H9 (cell line): ENCODE results near the gene C19orf33. TPM values are rescaled to one million over a fixed set of nuclear protein-coding genes. Genes with fewer than 3 reads are reported as not detected.

ENCODE experiments used
- DNase-seq: peaks from one replicate; pipeline ENCODE4 v3.0.0-alpha.2; 2017
- H2AFZ ChIP-seq: one replicate; pipeline ENCODE4 v1.6.1; 2013; ENCODE audit warnings: mild to moderate bottlenecking, low read length, control low read depth, moderate library complexity
- H2AK5ac ChIP-seq: 2 replicates; pipeline ENCODE4 v1.6.1; 2013; ENCODE audit warnings: low read length, control low read depth, mixed read lengths; ENCODE audit not compliant: insufficient read length
- H2BK120ac ChIP-seq: one replicate; pipeline ENCODE4 v1.6.1; 2013; ENCODE audit warnings: low read depth, mild to moderate bottlenecking, low read length, control low read depth, inconsistent platforms; ENCODE audit not compliant: poor library complexity, severe bottlenecking
- H2BK12ac ChIP-seq: 2 replicates; pipeline ENCODE4 v1.6.1; 2013; ENCODE audit warnings: low read length, control low read depth, mixed read lengths, low read depth; ENCODE audit not compliant: insufficient read length
- H2BK15ac ChIP-seq: 2 replicates; pipeline ENCODE4 v1.6.1; 2013; ENCODE audit warnings: low read depth, low read length, control low read depth
- H2BK20ac ChIP-seq: one replicate; pipeline ENCODE4 v1.6.1; 2013; ENCODE audit warnings: low read depth, mild to moderate bottlenecking, low read length, control low read depth, inconsistent platforms; ENCODE audit not compliant: poor library complexity, severe bottlenecking
- H2BK5ac ChIP-seq: 2 replicates; pipeline ENCODE4 v1.6.1; 2013; ENCODE audit warnings: low read length, control low read depth, mixed read lengths; ENCODE audit not compliant: insufficient read length
- H3K14ac ChIP-seq: 2 replicates; pipeline ENCODE4 v1.6.1; 2013; ENCODE audit warnings: low read length, control low read depth; ENCODE audit not compliant: insufficient read depth
- H3K18ac ChIP-seq: 2 replicates; pipeline ENCODE4 v1.6.1; 2013; ENCODE audit warnings: low read depth, mild to moderate bottlenecking, mixed read lengths, low read length, control low read depth; ENCODE audit not compliant: insufficient read length
- H3K23ac ChIP-seq: 2 replicates; pipeline ENCODE4 v1.6.1; 2013; ENCODE audit warnings: low read length, control low read depth, mixed read lengths, low read depth; ENCODE audit not compliant: insufficient read length
- H3K23me2 ChIP-seq: 2 replicates; pipeline ENCODE4 v1.6.1; 2013; ENCODE audit warnings: low read depth, mild to moderate bottlenecking, mixed read lengths, low read length, control low read depth; ENCODE audit not compliant: insufficient read length, poor library complexity, severe bottlenecking
- H3K27ac ChIP-seq: 2 replicates; pipeline ENCODE4 v1.5.1; 2013; ENCODE audit warnings: low read length, control low read depth, mixed read lengths, low read depth; ENCODE audit not compliant: insufficient read length
- H3K27me3 ChIP-seq: 2 replicates; pipeline ENCODE4 v1.6.1; 2013; ENCODE audit warnings: low read length, control low read depth, inconsistent platforms; ENCODE audit not compliant: insufficient read depth
- H3K4ac ChIP-seq: 2 replicates; pipeline ENCODE4 v1.6.1; 2013; ENCODE audit warnings: low read depth, mild to moderate bottlenecking, control low read depth, inconsistent platforms, low read length, moderate library complexity
- H3K4me1 ChIP-seq: 2 replicates; pipeline ENCODE4 v1.6.1; 2013; ENCODE audit warnings: low read length, control low read depth, inconsistent platforms; ENCODE audit not compliant: insufficient read depth
- H3K4me2 ChIP-seq: 2 replicates; pipeline ENCODE4 v1.6.1; 2013; ENCODE audit warnings: low read length, control low read depth, mixed read lengths; ENCODE audit not compliant: insufficient read length, insufficient read depth
- H3K56ac ChIP-seq: 2 replicates; pipeline ENCODE4 v1.6.1; 2013; ENCODE audit warnings: low read depth, mild to moderate bottlenecking, mixed read lengths, low read length, control low read depth; ENCODE audit not compliant: insufficient read length
- H3K79me1 ChIP-seq: 2 replicates; pipeline ENCODE4 v1.6.1; 2013; ENCODE audit warnings: low read depth, mild to moderate bottlenecking, moderate library complexity, low read length, control low read depth, inconsistent platforms; ENCODE audit not compliant: insufficient read depth, poor library complexity, severe bottlenecking
- H3K79me2 ChIP-seq: 2 replicates; pipeline ENCODE4 v1.6.1; 2013; ENCODE audit warnings: low read length, control low read depth, inconsistent platforms; ENCODE audit not compliant: insufficient read depth
- H3K9ac ChIP-seq: 2 replicates; pipeline ENCODE4 v1.6.1; 2013; ENCODE audit warnings: low read length, control low read depth, mixed read lengths; ENCODE audit not compliant: insufficient read length; ENCODE audit errors: extremely low read depth
- H3K9me3 ChIP-seq: one replicate; pipeline ENCODE4 v1.6.1; 2013; ENCODE audit warnings: low read depth, low read length, inconsistent platforms; ENCODE audit not compliant: control insufficient read depth
- H3T11ph ChIP-seq: one replicate; pipeline ENCODE4 v1.6.1; 2013; ENCODE audit warnings: mild to moderate bottlenecking, low read length, control low read depth, inconsistent platforms
- H4K20me1 ChIP-seq: one replicate; pipeline ENCODE4 v1.6.1; 2013; ENCODE audit not compliant: control insufficient read depth, insufficient read length, insufficient read depth
- H4K5ac ChIP-seq: 2 replicates; pipeline ENCODE4 v1.6.1; 2013; ENCODE audit warnings: low read depth, mild to moderate bottlenecking, mixed read lengths, low read length, control low read depth; ENCODE audit not compliant: insufficient read length
- H4K8ac ChIP-seq: replicated peaks from 2 replicates; pipeline ENCODE4 v1.6.1; 2013; ENCODE audit warnings: low read length, control low read depth, mixed read lengths, low read depth; ENCODE audit not compliant: insufficient read length
- H4K91ac ChIP-seq: 2 replicates; pipeline ENCODE4 v1.6.1; 2013; ENCODE audit warnings: low read depth, mild to moderate bottlenecking, moderate library complexity, mixed read lengths, low read length, control low read depth; ENCODE audit not compliant: insufficient read length
- H3K27ac Mint-ChIP-seq, 3 experiments: 2 replicates in 2 of 3; 3 replicates in 1 of 3; pipeline ENCODE4 v1.8.0; 2020 to 2021; ENCODE audit warnings: mixed read lengths in 3 of 3, mild to moderate bottlenecking in 1 of 3, moderate library complexity in 1 of 3
- H3K27me3 Mint-ChIP-seq: 2 replicates; pipeline ENCODE4 v1.8.0; 2021; ENCODE audit warnings: low read depth, mild to moderate bottlenecking, moderate library complexity, mixed read lengths
- H3K36me3 Mint-ChIP-seq, 3 experiments: 2 replicates in 2 of 3; 3 replicates in 1 of 3; pipeline ENCODE4 v1.8.0; 2020 to 2021; ENCODE audit warnings: low read depth in 3 of 3, mixed read lengths in 3 of 3; ENCODE audit not compliant: insufficient read depth in 1 of 3
- H3K4me1 Mint-ChIP-seq, 2 experiments: 2 replicates each; pipeline ENCODE4 v1.8.0; 2020; ENCODE audit warnings: mixed read lengths in 2 of 2
- H3K4me3 Mint-ChIP-seq, 2 experiments: 2 replicates in 1 of 2; 3 replicates in 1 of 2; pipeline ENCODE4 v1.8.0; 2020 to 2021; ENCODE audit warnings: mild to moderate bottlenecking in 2 of 2, mixed read lengths in 2 of 2, moderate library complexity in 1 of 2
- H3K9me3 Mint-ChIP-seq, 2 experiments: 2 replicates in 1 of 2; 3 replicates in 1 of 2; pipeline ENCODE4 v1.8.0; 2020; ENCODE audit warnings: mild to moderate bottlenecking in 2 of 2, mixed read lengths in 2 of 2, moderate library complexity in 1 of 2
- CTCF ChIP-seq: fragments of 200-600 bp; sonication (generic); conservative IDR thresholded peaks from 3 replicates; pipeline ENCODE4 v1.8.0; 2021; ENCODE audit warnings: antibody characterized with exemption, mild to moderate bottlenecking
- WGBS: extraction: QIAGEN DNeasy Blood & Tissue Kit; methylation state at CpG from one replicate; pipeline ENCODE4 v1.1.7; 2013; ENCODE audit warnings: missing lambda C conversion rate, low lambda C conversion rate, mixed read lengths; ENCODE audit not compliant: insufficient read length; ENCODE audit errors: extremely low coverage; 5-methylcytosine and 5-hydroxymethylcytosine counted together
- total RNA-seq: library from RNA; stranded (reverse); gene quantifications from 2 replicates; pipeline ENCODE4 v1.2.1, GENCODE V29; 2021

C19orf33 gene
- total RNA-seq, 1 experiment from 2014 or later: not detected

DNA sequence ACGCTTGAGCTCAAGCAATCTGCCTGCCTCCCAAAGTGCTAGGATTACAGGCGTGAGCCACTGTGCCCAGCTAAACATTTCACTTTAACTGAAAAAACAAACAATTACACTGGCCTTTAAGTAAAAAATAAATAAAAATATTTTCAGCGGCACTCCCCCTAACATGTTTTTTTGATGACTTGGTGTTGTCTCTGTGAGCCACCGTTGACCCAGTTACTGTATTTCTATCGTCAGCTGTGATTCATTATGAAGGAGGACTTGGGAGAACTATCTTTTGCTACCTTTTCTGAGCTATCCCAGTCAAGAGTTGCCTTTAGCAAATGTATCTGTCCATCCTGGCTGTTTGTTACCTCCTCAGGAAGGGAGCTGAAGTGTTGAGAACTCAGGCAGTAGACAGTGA lies 18.5 kb upstream of the C19orf33 start:
- H3K27ac ChIP-seq: no peak overlapping the region
- no peak for DNase-seq

More for the DNA sequence above, 18.5 kb upstream of the C19orf33 start:
- Histone ChIP-seq H2AK5ac (no peak overlapping the region), H2BK15ac (no peak overlapping the region), H4K91ac (no peak overlapping the region), H2BK5ac (no peak overlapping the region), H3K79me1 (peaks cover under 1% of the 10 kb centered on the region), H3K9me3 (no peaks in the 10 kb centered on the region), H3K14ac (no peak overlapping the region), H4K20me1 (no peaks in the 10 kb centered on the region), H3K4ac (no peak overlapping the region), H3K9ac (no peak overlapping the region), H3K56ac (no peak overlapping the region), H2BK120ac (no peak overlapping the region), H3K23me2 (no peaks in the 10 kb centered on the region), H2AFZ (no peak overlapping the region), H3T11ph (no peak overlapping the region), H3K79me2 (peaks cover 3% of the 10 kb centered on the region; the same call in 1 of the 2 replicates), H3K23ac (no peak overlapping the region), H3K4me2 (no peak overlapping the region), H2BK12ac (no peak overlapping the region), H3K18ac (no peak overlapping the region), H2BK20ac (no peak overlapping the region), H3K27me3 (no peaks in the 10 kb centered on the region), H4K5ac (no peak overlapping the region), H4K8ac (no peak overlapping the region), H3K4me1 (no peaks in the 10 kb centered on the region)
- peaks cover 0 to 5% of the 10 kb centered on the region in 2 experiments; a peak in 1 of 4 replicates for H3K4me1 Mint-ChIP-seq
- H3K4me3 Mint-ChIP-seq: no peak overlapping the region
- no peaks in the 10 kb centered on the region for H3K9me3 Mint-ChIP-seq
- H3K27me3 Mint-ChIP-seq: no peaks in the 10 kb centered on the region
- H3K36me3 Mint-ChIP-seq: peaks cover 28 to 67% (median 60%) of the 10 kb centered on the region in 3 experiments; a peak in 6 of 7 replicates
- no peak overlapping the region for H3K27ac Mint-ChIP-seq
- no CpG with 5 or more reads among the region's 5 CpGs for WGBS
- TF ChIP-seq CTCF: no peak
